ENCODE results near the gene SERPINA1. TPM values are rescaled to one million over a fixed set of nuclear protein-coding genes. Genes with fewer than 3 reads are reported as not detected.

Gene SERPINA1
- total RNA-seq, 1 experiment from 2014 or later, result 9.1 TPM

DNA sequence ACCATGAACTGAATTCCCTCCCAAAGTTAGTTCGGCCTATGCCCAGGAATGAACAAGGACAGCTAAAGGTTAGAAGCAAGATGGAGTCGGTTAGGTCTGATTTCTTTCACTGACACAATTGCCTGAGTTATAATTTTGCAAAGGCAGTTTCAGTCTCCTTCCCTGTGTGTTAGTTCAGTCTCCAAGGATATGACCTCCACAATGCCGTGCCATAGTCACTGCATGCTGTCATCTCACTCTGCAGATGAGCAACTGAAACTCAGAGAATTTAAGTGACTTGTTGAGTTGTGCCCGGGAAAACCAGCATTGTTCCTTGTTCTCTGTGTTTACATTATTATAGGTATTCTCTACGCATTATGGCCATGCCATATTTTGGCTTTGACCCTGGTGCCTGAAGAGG is 10.1 kb upstream of the SERPINA1 start:
- Histone ChIP-seq H3K79me2 (ENCODE audit: insufficient read depth, low read length) (no peaks in the 10 kb centered on the region), H3K9ac (ENCODE audit: low read length) (no peak overlapping the region), H3K36me3 (ENCODE audit: control insufficient read depth in 1 of 2, insufficient read depth in 2 of 2, low read length in 2 of 2) (no peaks in the 10 kb centered on the region), H2AFZ (ENCODE audit: low read depth, low read length, poor library complexity, severe bottlenecking) (no peak overlapping the region), H3K9me2 (ENCODE audit: insufficient read depth) (no peaks in the 10 kb centered on the region), H4K20me1 (ENCODE audit: insufficient read depth) (no peaks in the 10 kb centered on the region), H3K27me3 (ENCODE audit: insufficient read depth, low read length) (no peaks in the 10 kb centered on the region), H3K9me3 (ENCODE audit: control insufficient read depth in 1 of 2, insufficient read depth in 1 of 2, low read depth in 1 of 2, low read length in 2 of 2) (no peaks in the 10 kb centered on the region), H3K4me1 (ENCODE audit: control insufficient read depth in 1 of 2, insufficient read depth in 2 of 2, low read length in 2 of 2) (0 out of 4 replicates have a peak, but pooled peaks cover 0 to 6% of the 10 kb centered on the region in 2 experiments), H3K27ac (ENCODE audit: low read depth, low read length) (no peak overlapping the region), H3K4me3 (replicated peaks in 1 of 2; ENCODE audit: low read depth in 1 of 2, low read length in 2 of 2) (no peak overlapping the region), H3K4me2 (ENCODE audit: low read length) (no peak overlapping the region)
- no peak for ATAC-seq
- intact Hi-C loops (cut with micrococcal nuclease), result no loop called here
- no peak for DNase-seq (ENCODE audit: low read depth, low spot score)
- RAD21 ChIA-PET (ENCODE audit: low non-redundant PET in 1 of 2, low total read pairs in 2 of 2, uncharacterized antibody in 2 of 2, unreplicated experiment in 2 of 2), result no interaction called here
- BruUV-seq (replicated peaks), result no TSS peak
- POLR2A ChIA-PET, result no interaction called here
- CTCF ChIA-PET, result no interaction called here
- TF ChIP-seq, protein P1, sequence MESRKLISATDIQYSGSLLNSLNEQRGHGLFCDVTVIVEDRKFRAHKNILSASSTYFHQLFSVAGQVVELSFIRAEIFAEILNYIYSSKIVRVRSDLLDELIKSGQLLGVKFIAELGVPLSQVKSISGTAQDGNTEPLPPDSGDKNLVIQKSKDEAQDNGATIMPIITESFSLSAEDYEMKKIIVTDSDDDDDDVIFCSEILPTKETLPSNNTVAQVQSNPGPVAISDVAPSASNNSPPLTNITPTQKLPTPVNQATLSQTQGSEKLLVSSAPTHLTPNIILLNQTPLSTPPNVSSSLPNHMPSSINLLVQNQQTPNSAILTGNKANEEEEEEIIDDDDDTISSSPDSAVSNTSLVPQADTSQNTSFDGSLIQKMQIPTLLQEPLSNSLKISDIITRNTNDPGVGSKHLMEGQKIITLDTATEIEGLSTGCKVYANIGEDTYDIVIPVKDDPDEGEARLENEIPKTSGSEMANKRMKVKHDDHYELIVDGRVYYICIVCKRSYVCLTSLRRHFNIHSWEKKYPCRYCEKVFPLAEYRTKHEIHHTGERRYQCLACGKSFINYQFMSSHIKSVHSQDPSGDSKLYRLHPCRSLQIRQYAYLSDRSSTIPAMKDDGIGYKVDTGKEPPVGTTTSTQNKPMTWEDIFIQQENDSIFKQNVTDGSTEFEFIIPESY (IDR thresholded peaks at IDR 0.05; ENCODE audit: extremely low read depth, insufficient replicate concordance, low read length), result no peak

DNA sequence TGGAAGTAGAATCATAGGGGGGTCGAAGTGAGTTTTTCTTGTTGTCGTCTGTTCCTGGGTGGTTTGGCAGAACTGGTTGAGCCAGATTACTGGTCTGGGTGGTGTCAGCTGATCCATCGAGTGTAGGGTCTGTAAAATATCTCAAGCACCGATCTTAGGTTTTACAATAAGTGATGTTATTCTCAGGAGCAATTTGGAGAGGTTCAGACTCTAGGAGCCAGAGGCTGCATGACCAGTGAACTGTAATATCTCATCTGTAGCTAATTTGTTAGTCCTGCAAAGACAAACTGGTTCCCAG is 9.7 kb upstream of the SERPINA1 start:
- Histone ChIP-seq H3K9me3 (ENCODE audit: control insufficient read depth in 1 of 2, insufficient read depth in 1 of 2, low read depth in 1 of 2, low read length in 2 of 2) (no peaks in the 10 kb centered on the region), H4K20me1 (ENCODE audit: insufficient read depth) (no peaks in the 10 kb centered on the region), H2AFZ (ENCODE audit: low read depth, low read length, poor library complexity, severe bottlenecking) (no peak overlapping the region), H3K4me2 (ENCODE audit: low read length) (no peak overlapping the region), H3K36me3 (ENCODE audit: control insufficient read depth in 1 of 2, insufficient read depth in 2 of 2, low read length in 2 of 2) (no peaks in the 10 kb centered on the region), H3K4me1 (ENCODE audit: control insufficient read depth in 1 of 2, insufficient read depth in 2 of 2, low read length in 2 of 2) (0 out of 4 replicates have a peak, but pooled peaks cover 0 to 6% of the 10 kb centered on the region in 2 experiments), H3K9me2 (ENCODE audit: insufficient read depth) (no peaks in the 10 kb centered on the region), H3K79me2 (ENCODE audit: insufficient read depth, low read length) (no peaks in the 10 kb centered on the region), H3K4me3 (replicated peaks in 1 of 2; ENCODE audit: low read depth in 1 of 2, low read length in 2 of 2) (no peak overlapping the region), H3K27me3 (ENCODE audit: insufficient read depth, low read length) (no peaks in the 10 kb centered on the region), H3K27ac (ENCODE audit: low read depth, low read length) (no peak overlapping the region), H3K9ac (ENCODE audit: low read length) (no peak overlapping the region)
- RAD21 ChIA-PET (ENCODE audit: low non-redundant PET in 1 of 2, low total read pairs in 2 of 2, uncharacterized antibody in 2 of 2, unreplicated experiment in 2 of 2), result no interaction called here
- intact Hi-C loops (cut with micrococcal nuclease), result no loop called here
- no peak for DNase-seq (ENCODE audit: low read depth, low spot score)
- TF ChIP-seq, protein P1 (IDR thresholded peaks at IDR 0.05; ENCODE audit: extremely low read depth, insufficient replicate concordance, low read length), result no peak
- no peak for TF ChIP-seq EZH2phosphoT487 (IDR thresholded peaks at IDR 0.05; ENCODE audit: borderline replicate concordance)
- no peak for TF ChIP-seq FOSL1 (IDR thresholded peaks at IDR 0.05; ENCODE audit: low read depth)
- TF ChIP-seq, protein P2, sequence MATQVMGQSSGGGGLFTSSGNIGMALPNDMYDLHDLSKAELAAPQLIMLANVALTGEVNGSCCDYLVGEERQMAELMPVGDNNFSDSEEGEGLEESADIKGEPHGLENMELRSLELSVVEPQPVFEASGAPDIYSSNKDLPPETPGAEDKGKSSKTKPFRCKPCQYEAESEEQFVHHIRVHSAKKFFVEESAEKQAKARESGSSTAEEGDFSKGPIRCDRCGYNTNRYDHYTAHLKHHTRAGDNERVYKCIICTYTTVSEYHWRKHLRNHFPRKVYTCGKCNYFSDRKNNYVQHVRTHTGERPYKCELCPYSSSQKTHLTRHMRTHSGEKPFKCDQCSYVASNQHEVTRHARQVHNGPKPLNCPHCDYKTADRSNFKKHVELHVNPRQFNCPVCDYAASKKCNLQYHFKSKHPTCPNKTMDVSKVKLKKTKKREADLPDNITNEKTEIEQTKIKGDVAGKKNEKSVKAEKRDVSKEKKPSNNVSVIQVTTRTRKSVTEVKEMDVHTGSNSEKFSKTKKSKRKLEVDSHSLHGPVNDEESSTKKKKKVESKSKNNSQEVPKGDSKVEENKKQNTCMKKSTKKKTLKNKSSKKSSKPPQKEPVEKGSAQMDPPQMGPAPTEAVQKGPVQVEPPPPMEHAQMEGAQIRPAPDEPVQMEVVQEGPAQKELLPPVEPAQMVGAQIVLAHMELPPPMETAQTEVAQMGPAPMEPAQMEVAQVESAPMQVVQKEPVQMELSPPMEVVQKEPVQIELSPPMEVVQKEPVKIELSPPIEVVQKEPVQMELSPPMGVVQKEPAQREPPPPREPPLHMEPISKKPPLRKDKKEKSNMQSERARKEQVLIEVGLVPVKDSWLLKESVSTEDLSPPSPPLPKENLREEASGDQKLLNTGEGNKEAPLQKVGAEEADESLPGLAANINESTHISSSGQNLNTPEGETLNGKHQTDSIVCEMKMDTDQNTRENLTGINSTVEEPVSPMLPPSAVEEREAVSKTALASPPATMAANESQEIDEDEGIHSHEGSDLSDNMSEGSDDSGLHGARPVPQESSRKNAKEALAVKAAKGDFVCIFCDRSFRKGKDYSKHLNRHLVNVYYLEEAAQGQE (IDR thresholded peaks at IDR 0.05; ENCODE audit: low read depth), result no peak
- TF ChIP-seq, protein P3, sequence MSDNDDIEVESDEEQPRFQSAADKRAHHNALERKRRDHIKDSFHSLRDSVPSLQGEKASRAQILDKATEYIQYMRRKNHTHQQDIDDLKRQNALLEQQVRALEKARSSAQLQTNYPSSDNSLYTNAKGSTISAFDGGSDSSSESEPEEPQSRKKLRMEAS (IDR thresholded peaks at IDR 0.05), result no peak
- no peak for TF ChIP-seq CBX3 (IDR thresholded peaks at IDR 0.05; ENCODE audit: low read depth)
- TF ChIP-seq TCF7L2 (IDR thresholded peaks at IDR 0.05; ENCODE audit: borderline replicate concordance, extremely low read depth, insufficient read depth, insufficient read length), result no peak
- no peak for TF ChIP-seq EZH2 (IDR thresholded peaks at IDR 0.05)
- TF ChIP-seq ZFX (IDR thresholded peaks at IDR 0.05), result no peak
- no peak for TF ChIP-seq CEBPB (IDR thresholded peaks at IDR 0.05; ENCODE audit: low read depth)
- TF ChIP-seq EGR1 (IDR thresholded peaks at IDR 0.05; ENCODE audit: low read depth), result no peak
- no peak for TF ChIP-seq ZNF274 (IDR thresholded peaks at IDR 0.05; ENCODE audit: low read depth, low read length)
- TF ChIP-seq JUND (IDR thresholded peaks at IDR 0.05), result no peak
- BruUV-seq (replicated peaks), result no TSS peak
- POLR2A ChIA-PET, result no interaction called here
- ATAC-seq, result no peak
- CTCF ChIA-PET, result no interaction called here

All from HCT116 (cell line).